BJ (cell line): ENCODE data around the gene LRIT3. TPM values are rescaled to one million over a fixed set of nuclear protein-coding genes. Genes with fewer than 3 reads are reported as not detected.

ENCODE experiments used
- CTCF ChIA-PET: fragments of 350-600 bp; formaldehyde crosslinking; extraction: SDS; loops from one replicate; lab custom pipeline; 2021; ENCODE audit warnings: antibody characterized with exemption, inconsistent platforms; lab: Yijun Ruan, JAX
- POLR2A ChIA-PET: fragments of 300-600 bp; sonication (Branson Sonifier 250); formaldehyde crosslinking; extraction: SDS; loops from one replicate; lab custom pipeline; 2021; ENCODE audit warnings: antibody characterized with exemption; lab: Charles Lee
- DNase-seq: peaks from one replicate; pipeline ENCODE4 v3.0.0-alpha.2; 2011; ENCODE audit warnings: low read depth
- H3K27me3 ChIP-seq: 2 replicates; pipeline ENCODE4 v1.6.0; 2011; ENCODE audit warnings: low read length; ENCODE audit not compliant: control insufficient read depth, insufficient read depth
- H3K36me3 ChIP-seq: 2 replicates; pipeline ENCODE4 v1.5.1; 2011; ENCODE audit warnings: low read length; ENCODE audit not compliant: control insufficient read depth, insufficient read depth
- H3K4me3 ChIP-seq: 2 replicates; pipeline ENCODE4 v1.5.1; 2011; ENCODE audit warnings: low read depth, mild to moderate bottlenecking, control low read depth, low read length
- CTCF ChIP-seq: IDR thresholded peaks from 2 replicates; pipeline ENCODE4 v1.5.1; 2011; ENCODE audit warnings: low read depth, mild to moderate bottlenecking, control low read depth, inconsistent platforms, low read length, moderate library complexity; ENCODE audit not compliant: insufficient read depth
- polyA minus RNA-seq: library from RNA; depleted of rRNA, polyadenylated mRNA; stranded (reverse); fragments of >200 nt; gene quantifications from 2 replicates; pipeline ENCODE4 v1.2.3, GENCODE V29; 2011; rRNA and poly(A)+ RNA removed
- polyA plus RNA-seq: library from polyadenylated mRNA; depleted of rRNA; stranded (reverse); fragments of >200 nt; gene quantifications from 2 replicates; pipeline ENCODE4 v1.2.3, GENCODE V29; 2011; rRNA removed

Gene LRIT3
- polyA plus RNA-seq = 0.01 and 0.04 TPM in 2 replicates
- polyA minus RNA-seq = 0.05 TPM in 1 of 2 replicates, not detected in the other

GRCh38 chr4:109847896-109848442 lies at the start of gene LRIT3:
LRIT3 (plus strand) TSS chr4:109848107; CDS start chr4:109848202, 95 bp downstream.
- POLR2A ChIA-PET = no interaction called here
- TF ChIP-seq CTCF = no peak
- H3K4me3 ChIP-seq = no peak within 1 kb of the TSS
- CTCF ChIA-PET = no interaction called here
- no peaks in the 10 kb centered on the region for H3K36me3 ChIP-seq
- no peaks in the 10 kb centered on the region for H3K27me3 ChIP-seq
- no peak for DNase-seq

GRCh38 chr4:109798866-109799265 lies 49.0 kb upstream of the LRIT3 start:
- no peaks in the 10 kb centered on the region; the same call in 1 of the 2 replicates for H3K27me3 ChIP-seq
- H3K4me3 ChIP-seq = no peak overlapping the region
- TF ChIP-seq CTCF = no peak
- ChIA-PET CTCF (no interaction called here), POLR2A (no interaction called here)
- no peak for DNase-seq
- H3K36me3 ChIP-seq = no peaks in the 10 kb centered on the region

- no peak for TF ChIP-seq CTCF
- no peak for DNase-seq
- H3K4me3 ChIP-seq = no peak overlapping the region
- CTCF ChIA-PET = no interaction called here
- no peaks in the 10 kb centered on the region; the same call in 1 of the 2 replicates for H3K27me3 ChIP-seq
- no peaks in the 10 kb centered on the region for H3K36me3 ChIP-seq
- POLR2A ChIA-PET = interaction anchor here (0.7 kb wide), 1 partner anchor 364 kb away, joined by 4 read pairs; no protein-coding TSS in a partner anchor
Measured at GRCh38 chr4:109801099-109801789, 46.7 kb upstream of the LRIT3 start.

- no peak within 1 kb of the TSS for H3K4me3 ChIP-seq
- no peaks in the 10 kb centered on the region for H3K36me3 ChIP-seq
- H3K27me3 ChIP-seq = no peaks in the 10 kb centered on the region; the same call in 1 of the 2 replicates
- TF ChIP-seq CTCF = no peak
- ChIA-PET POLR2A (interaction anchor here (0.7 kb wide), 1 partner anchor 365 kb away, joined by 4 read pairs; no protein-coding TSS in a partner anchor), CTCF (interaction anchor here (0.7 kb wide), 1 partner anchor 380 kb away, joined by 3 read pairs; no protein-coding TSS in a partner anchor)
- DNase-seq = peak; percentile 30
Measured at GRCh38 chr4:109801895-109802319, 46.0 kb upstream of the LRIT3 start, which contains the start of gene CFI. CFI (minus strand) TSS chr4:109801999; CDS start chr4:109801971, 28 bp downstream.
